GM12878 (cell line): ENCODE results near the gene CORO1C. TPM values are rescaled to one million over a fixed set of nuclear protein-coding genes. Genes with fewer than 3 reads are reported as not detected.

Source experiments
- GATAD2B ChIP-seq: fragments of 450-650 bp; conservative IDR thresholded peaks from 2 replicates; pipeline ENCODE4 v1.6.1; 2017; ENCODE audit warnings: low read depth, mild to moderate bottlenecking, moderate library complexity
- MEF2B ChIP-seq: fragments of 450-650 bp; IDR thresholded peaks from 2 replicates; pipeline ENCODE4 v1.6.1; 2018; ENCODE audit warnings: mild to moderate bottlenecking, moderate library complexity; ENCODE audit not compliant: partially characterized antibody, poor library complexity, severe bottlenecking
- POLR2A ChIP-seq: IDR thresholded peaks from 2 replicates; pipeline ENCODE4 v1.6.1; 2011; ENCODE audit warnings: low read depth, mild to moderate bottlenecking, low read length
- POLR2AphosphoS5 ChIP-seq: IDR thresholded peaks from 2 replicates; pipeline ENCODE4 v1.6.1; 2011; ENCODE audit warnings: mild to moderate bottlenecking, low read length, inconsistent platforms
- POU2F2 ChIP-seq: IDR thresholded peaks from 3 replicates; pipeline ENCODE4 v1.6.1; 2011; ENCODE audit warnings: low read depth, mild to moderate bottlenecking, low read length, borderline replicate concordance
- SP1 ChIP-seq: IDR thresholded peaks from one replicate; pipeline ENCODE4 v1.6.1; 2011; ENCODE audit warnings: low read depth, low read length
- polyA plus RNA-seq, 11 experiments: library from polyadenylated mRNA; depleted of rRNA in 4 of 11; unstranded in 6 of 11; stranded (reverse) in 5 of 11; fragments of >200 nt; fragmentation: Nextera tagmentation in 4 of 11; fragmentation: Illumina TruSeq in 1 of 11; extraction: Ambion mirVana in 4 of 11; extraction: Trizol in 1 of 11; gene quantifications; 1 replicate in 1 of 11; 2 replicates in 10 of 11; pipeline versions ENCODE4 v1.2.1 to v1.2.3, GENCODE V29; 2011 to 2016; ENCODE audit warnings: inconsistent platforms in 2 of 11, missing spikeins in 2 of 11, low read depth in 1 of 11
- total RNA-seq, 4 experiments: library from RNA; depleted of rRNA in 3 of 4; stranded (reverse); fragments of >200 nt in 3 of 4; fragmentation: Illumina TruSeq in 1 of 4; extraction: Trizol in 1 of 4; gene quantifications; 2 replicates each; pipeline versions ENCODE4 v1.2.1 to v1.2.3, GENCODE V29; 2013 to 2021
- TF ChIP-seq, protein P1 (sequence below): IDR thresholded peaks from 2 replicates; pipeline ENCODE4 v1.6.1; 2012; ENCODE audit warnings: low read depth, low read length, improper control_type of control experiment
- TF ChIP-seq, protein P2 (sequence below): fragments of 450-650 bp; formaldehyde crosslinking; IDR thresholded peaks from 2 replicates; pipeline ENCODE4 v1.4.0; 2022; ENCODE audit warnings: mild to moderate bottlenecking, moderate library complexity
- TF ChIP-seq, protein P3 (sequence below): fragments of 450-650 bp; IDR thresholded peaks from 2 replicates; pipeline ENCODE4 v1.6.1; 2018; ENCODE audit warnings: mild to moderate bottlenecking, low read depth, moderate library complexity; ENCODE audit not compliant: partially characterized antibody
- TF ChIP-seq, protein P4 (sequence below): fragments of 150-350 bp; IDR thresholded peaks from 2 replicates; pipeline ENCODE4 v1.6.1; 2014; ENCODE audit warnings: mild to moderate bottlenecking, low read depth, low read length

CORO1C gene
- total and polyA plus RNA-seq, 10 of the 15 experiments (the other 5 are each of a cell fraction or from before 2014, with no cell fraction given), result 52.7 to 254 (median 171) TPM

DNA sequence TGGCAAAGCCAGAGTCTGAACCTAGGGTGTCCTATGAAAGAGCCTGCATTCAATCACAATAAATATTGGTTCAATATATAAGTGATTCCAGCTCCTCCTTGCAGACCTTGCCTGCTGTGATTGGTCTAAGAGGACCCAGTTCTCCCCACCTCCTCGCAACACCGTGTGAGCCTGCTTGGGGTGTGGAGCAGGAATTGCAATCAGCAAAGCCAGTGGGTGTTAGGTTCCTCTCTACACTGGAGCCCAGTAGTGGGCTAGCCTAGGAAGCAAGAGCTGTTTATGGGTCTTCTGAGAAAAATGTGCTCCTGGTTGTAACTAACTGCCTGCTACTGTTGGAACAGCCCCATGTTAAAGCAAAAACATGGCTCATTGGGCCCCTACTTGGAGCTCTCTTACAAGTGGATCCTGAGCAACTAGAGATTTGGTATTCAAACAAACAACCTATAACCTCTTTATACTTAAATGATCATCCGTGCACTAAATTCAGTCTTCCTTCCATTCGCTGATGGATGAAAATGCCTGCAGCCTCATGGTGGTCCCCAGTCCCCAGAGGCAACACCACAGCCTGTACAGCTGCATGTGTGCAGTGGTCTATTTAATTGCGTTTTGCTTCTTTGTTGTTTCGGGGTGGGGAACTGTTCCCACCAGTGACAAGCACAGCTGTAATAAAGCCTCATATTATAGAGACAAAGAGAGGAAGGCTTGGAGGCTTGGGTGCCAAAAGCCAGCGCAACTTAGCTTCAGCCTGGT is 93.9 kb downstream of the CORO1C start (continued):
- TF ChIP-seq SP1 (no peak), POLR2A (peak; percentile 58), GATAD2B (no peak), POU2F2 (peak; percentile 52; the same call in 2 of the 3 replicates), POLR2AphosphoS5 (peak; percentile 91), MEF2B (peak; percentile 42)
- TF ChIP-seq, protein P1, sequence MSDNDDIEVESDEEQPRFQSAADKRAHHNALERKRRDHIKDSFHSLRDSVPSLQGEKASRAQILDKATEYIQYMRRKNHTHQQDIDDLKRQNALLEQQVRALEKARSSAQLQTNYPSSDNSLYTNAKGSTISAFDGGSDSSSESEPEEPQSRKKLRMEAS, result no peak
- TF ChIP-seq, protein P2, sequence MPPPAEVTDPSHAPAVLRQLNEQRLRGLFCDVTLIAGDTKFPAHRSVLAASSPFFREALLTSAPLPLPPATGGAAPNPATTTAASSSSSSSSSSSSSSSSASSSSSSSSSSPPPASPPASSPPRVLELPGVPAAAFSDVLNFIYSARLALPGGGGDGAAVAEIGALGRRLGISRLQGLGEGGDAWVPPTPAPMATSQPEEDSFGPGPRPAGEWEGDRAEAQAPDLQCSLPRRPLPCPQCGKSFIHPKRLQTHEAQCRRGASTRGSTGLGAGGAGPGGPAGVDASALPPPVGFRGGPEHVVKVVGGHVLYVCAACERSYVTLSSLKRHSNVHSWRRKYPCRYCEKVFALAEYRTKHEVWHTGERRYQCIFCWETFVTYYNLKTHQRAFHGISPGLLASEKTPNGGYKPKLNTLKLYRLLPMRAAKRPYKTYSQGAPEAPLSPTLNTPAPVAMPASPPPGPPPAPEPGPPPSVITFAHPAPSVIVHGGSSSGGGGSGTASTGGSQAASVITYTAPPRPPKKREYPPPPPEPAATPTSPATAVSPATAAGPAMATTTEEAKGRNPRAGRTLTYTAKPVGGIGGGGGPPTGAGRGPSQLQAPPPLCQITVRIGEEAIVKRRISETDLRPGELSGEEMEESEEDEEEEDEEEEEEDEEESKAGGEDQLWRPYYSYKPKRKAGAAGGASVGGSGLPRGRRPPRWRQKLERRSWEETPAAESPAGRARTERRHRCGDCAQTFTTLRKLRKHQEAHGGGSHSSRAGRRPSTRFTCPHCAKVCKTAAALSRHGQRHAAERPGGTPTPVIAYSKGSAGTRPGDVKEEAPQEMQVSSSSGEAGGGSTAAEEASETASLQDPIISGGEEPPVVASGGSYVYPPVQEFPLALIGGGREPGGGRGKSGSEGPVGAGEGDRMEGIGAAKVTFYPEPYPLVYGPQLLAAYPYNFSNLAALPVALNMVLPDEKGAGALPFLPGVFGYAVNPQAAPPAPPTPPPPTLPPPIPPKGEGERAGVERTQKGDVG, result no peak
- TF ChIP-seq, protein P3, sequence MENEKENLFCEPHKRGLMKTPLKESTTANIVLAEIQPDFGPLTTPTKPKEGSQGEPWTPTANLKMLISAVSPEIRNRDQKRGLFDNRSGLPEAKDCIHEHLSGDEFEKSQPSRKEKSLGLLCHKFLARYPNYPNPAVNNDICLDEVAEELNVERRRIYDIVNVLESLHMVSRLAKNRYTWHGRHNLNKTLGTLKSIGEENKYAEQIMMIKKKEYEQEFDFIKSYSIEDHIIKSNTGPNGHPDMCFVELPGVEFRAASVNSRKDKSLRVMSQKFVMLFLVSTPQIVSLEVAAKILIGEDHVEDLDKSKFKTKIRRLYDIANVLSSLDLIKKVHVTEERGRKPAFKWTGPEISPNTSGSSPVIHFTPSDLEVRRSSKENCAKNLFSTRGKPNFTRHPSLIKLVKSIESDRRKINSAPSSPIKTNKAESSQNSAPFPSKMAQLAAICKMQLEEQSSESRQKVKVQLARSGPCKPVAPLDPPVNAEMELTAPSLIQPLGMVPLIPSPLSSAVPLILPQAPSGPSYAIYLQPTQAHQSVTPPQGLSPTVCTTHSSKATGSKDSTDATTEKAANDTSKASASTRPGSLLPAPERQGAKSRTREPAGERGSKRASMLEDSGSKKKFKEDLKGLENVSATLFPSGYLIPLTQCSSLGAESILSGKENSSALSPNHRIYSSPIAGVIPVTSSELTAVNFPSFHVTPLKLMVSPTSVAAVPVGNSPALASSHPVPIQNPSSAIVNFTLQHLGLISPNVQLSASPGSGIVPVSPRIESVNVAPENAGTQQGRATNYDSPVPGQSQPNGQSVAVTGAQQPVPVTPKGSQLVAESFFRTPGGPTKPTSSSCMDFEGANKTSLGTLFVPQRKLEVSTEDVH, result no peak
- TF ChIP-seq, protein P4, sequence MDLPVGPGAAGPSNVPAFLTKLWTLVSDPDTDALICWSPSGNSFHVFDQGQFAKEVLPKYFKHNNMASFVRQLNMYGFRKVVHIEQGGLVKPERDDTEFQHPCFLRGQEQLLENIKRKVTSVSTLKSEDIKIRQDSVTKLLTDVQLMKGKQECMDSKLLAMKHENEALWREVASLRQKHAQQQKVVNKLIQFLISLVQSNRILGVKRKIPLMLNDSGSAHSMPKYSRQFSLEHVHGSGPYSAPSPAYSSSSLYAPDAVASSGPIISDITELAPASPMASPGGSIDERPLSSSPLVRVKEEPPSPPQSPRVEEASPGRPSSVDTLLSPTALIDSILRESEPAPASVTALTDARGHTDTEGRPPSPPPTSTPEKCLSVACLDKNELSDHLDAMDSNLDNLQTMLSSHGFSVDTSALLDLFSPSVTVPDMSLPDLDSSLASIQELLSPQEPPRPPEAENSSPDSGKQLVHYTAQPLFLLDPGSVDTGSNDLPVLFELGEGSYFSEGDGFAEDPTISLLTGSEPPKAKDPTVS, result no peak
